GM21447 (cell line): ENCODE results near the gene ZNF79.

Experiments
- ATAC-seq: cut with Tn5 transposase; IDR thresholded peaks from one replicate; pipeline ENCODE4 v1.9.1; 2021; ENCODE audit not compliant: unreplicated experiment

Gene ZNF79

GRCh38 chr9:127398275-127398647, 25.9 kb upstream of the ZNF79 start:
- no peak for ATAC-seq

DNA sequence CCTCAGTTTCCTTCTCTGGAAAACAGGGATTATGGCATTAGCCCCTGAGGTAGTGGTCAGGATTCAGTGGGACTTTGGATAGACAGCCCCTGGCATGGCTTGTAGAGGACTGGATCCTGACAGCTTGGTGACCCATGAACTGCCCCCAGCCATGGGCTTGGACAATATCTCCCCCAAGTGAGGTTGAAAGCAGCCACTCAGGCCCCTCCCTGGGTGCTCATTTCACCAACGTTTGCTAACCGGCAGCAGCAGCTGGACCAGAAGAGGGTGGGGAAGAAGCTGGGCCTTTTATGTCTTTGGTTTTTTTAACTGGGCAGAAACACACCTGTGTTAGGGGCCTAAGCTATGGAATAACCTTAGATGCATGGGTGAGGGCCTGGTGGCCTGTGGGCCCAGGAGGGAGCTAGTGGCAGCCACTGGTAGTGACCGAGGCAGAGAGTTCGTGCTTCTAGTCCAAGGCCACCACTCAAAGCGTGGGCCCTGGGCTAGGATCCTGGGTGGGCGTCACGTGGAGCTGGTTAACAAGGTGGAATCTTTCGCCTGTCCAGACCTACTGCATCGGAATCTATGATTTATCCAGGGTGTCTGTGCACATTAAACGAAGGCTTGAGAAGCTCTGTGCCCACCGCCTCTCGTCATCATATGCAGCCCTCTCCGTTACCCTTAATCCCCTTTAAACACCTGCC, 25.3 kb upstream of the ZNF79 start:
- no peak for ATAC-seq

- ATAC-seq = no peak
Observed at GRCh38 chr9:127399736-127400269, 24.4 kb upstream of the ZNF79 start.

DNA sequence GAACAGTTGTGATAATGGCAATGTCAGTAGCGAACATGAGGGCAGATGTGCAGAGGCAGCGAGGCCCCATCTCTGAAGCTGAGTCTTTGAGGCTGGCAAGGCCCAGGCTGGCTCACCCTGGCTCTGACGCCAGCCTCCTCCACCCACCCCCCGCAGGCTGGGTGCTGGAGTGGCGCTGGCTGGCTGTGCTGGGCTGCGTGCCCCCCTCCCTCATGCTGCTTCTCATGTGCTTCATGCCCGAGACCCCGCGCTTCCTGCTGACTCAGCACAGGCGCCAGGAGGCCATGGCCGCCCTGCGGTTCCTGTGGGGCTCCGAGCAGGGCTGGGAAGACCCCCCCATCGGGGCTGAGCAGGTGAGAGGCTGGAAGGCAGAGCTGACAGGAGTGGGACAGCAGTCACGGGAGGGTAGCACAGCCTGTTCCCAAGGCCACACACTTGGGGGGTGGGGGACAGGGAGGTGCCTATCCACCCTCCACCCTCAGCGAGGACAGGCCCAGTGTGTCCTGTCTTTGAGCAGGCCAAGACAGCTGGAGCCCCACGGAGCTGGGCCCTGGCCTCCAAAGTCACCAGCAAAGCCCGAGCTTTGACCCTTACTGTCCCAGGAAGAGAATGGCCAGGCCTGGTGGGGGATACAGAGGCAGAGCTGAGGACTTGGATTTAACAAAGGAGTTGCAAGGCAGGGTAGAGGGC, 21.6 kb upstream of the ZNF79 start:
- ATAC-seq = no peak

- no peak for ATAC-seq
Observed at GRCh38 chr9:127403507-127404192, 20.5 kb upstream of the ZNF79 start.

GRCh38 chr9:127404631-127405030, 19.6 kb upstream of the ZNF79 start:
- no peak for ATAC-seq

- no peak for ATAC-seq
Observed at GRCh38 chr9:127405344-127406125, 18.6 kb upstream of the ZNF79 start.

DNA sequence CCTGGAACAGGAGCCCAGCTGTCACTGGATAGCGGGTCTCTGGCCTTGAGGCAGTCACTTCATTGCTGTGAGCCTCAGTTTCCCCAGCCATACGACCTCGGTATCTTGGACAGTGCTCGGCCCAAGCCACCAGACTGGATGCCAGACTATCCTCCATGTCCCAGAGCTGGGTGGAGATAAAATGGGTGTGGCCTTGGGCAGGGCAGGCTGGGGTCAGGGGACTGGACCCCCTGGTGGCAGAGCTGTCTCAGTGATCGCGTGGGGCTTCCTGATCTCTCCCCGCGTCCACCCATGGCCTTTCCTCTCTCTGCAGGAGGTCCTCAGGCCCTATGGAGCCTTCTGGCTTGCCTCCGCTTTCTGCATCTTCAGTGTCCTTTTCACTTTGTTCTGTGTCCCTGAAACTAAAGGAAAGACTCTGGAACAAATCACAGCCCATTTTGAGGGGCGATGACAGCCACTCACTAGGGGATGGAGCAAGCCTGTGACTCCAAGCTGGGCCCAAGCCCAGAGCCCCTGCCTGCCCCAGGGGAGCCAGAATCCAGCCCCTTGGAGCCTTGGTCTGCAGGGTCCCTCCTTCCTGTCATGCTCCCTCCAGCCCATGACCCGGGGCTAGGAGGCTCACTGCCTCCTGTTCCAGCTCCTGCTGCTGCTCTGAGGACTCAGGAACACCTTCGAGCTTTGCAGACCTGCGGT, 17.2 kb upstream of the ZNF79 start:
- no peak for ATAC-seq

DNA sequence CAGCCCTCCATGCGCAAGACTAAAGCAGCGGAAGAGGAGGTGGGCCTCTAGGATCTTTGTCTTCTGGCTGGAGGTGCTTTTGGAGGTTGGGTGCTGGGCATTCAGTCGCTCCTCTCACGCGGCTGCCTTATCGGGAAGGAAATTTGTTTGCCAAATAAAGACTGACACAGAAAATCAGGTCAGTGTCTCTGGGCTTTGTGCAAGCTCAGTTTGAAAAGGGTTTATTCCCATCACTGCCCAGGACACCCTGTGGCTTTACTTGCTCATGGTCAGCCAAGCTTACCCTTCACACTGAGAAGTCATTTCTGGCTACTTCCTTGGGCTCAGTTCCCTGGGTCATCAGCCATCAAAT, 16.7 kb upstream of the ZNF79 start:
- no peak for ATAC-seq

- no peak for ATAC-seq
Observed at GRCh38 chr9:127411122-127411521, 13.1 kb upstream of the ZNF79 start.

DNA sequence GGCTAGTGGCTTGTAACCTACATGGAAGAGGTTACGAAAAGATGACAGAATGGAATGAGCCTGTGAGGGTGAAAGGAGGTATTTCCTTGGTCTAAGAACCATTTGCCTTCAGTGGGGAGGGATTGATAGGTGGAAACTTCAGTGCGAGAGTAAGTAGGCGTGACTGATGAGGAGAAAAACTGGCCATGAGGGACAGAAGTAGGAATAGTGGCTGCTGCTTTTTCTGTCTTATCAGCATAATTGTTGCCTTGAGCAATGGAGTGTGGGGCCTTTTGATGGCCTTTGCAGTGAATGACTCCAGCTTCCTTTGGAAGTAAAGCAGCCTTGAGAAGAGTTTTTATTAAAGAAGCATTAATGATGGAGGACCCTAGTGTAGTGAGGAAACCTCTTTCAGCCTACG, 9.0 kb upstream of the ZNF79 start:
- ATAC-seq = no peak

- no peak for ATAC-seq
Observed at GRCh38 chr9:127415657-127416056, 8.5 kb upstream of the ZNF79 start.

DNA sequence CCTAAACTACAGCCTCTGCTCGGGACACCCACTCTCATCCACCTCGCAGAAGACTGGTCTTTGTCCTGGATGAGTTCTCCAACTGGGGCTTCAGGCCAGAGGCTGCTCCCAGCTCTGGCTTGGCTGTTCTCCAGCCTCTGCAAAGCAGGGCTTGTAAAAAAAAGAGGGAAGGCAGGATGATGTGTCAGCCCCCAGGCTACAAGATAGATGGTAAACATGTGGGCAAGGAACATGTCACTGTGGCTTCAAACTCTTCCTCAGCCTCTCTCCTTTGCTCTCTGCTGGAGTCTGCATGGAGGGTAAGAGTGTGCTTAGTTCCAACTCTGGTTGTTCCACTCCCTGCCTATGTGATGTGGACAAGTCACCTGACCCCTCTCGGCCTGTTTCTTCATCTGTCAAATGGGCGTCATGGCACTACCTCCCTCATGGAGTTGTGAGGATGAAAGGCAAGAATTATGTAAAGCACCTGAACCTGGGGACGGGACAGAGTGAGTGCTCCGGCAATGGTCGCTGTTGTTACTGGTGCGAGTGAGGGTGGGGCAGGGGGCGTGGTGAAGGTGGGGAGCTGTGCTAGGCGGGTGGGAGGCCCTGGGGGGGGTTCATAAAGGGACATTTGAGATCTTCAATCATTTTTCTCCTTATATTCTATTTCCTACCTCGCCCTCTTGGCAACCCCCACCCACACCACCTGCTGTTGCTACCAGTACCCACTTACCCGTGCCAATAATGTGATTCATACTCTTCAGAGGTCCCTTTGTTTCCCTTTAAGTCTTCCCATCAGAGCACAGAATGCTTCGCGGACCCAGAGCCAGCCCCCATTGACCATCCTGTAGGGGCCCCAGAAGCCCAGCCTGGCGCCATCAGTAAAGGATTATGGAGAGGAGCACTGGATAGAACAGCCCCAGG, 6.8 kb upstream of the ZNF79 start:
- no peak for ATAC-seq

- no peak for ATAC-seq
Observed at GRCh38 chr9:127418037-127418471, 6.1 kb upstream of the ZNF79 start.

DNA sequence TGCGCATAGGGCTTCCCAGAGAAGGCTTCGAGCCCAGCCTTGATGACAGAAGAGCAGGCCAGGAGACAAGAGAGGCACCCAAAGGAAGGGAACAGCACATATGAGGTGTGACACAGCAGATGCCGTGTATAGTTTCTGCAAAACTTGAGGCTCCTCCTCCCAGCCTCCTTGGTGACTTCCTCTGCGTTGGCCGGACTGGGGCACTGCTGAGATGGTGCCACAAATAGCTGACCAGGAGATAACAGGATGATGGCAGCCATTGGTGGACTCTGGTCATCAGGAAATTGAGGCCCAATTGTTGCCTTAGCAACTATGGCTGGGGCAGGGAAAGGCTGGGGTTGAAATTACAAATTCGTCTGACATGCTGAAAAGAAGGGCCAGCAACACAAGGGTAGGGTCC, 4.8 kb upstream of the ZNF79 start:
- ATAC-seq = no peak

DNA sequence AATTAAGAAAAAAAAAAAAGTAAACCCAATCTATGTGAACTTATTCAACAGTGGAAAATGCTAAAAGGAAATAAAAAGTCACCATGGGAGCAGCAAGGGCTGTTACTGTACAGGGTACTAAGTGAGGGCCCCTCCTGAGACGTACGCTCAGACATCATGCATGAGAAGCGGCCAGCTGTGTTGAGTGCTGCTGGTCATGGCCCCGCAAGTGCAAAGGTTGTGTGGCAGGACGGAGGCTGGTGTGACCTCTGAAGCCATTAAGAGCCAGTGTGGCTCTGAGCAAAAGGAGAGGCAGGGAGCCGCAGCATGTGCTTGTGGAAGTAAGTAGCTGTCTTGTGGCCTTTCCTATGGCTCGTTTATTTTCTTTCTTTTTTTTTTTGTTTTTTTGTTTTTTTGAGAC, 3.1 kb upstream of the ZNF79 start:
- no peak for ATAC-seq

DNA sequence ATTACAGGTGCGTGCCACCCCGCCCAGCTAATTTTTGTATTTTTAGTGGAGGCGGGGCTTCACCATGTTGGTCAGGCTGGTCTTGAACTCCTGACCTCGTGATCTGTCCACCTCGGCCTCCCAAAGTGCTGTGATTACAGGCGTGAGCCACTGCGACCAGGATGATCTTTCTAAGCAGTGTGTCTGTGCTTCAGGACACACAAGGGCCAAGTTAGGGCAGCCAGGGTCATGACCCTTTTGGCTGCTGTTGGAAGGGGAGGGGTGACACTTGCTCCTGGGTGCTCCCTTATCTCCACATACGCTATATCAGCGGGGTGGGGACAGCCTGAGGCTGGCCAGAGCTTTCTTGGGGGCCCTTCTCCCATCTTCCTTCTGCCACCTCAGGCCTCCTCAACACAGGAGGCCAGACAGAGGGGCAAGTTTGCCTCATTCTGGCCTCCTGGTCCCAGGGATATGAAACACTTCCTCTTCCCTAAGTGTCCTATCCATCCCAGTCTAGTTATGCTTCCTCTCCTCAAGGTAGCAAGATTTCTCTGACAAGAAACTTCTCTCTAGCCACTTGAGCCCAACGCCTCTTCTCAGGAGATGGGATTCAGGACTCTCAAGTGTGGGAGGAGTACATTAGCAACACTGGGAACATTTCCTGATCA, 1.9 kb upstream of the ZNF79 start:
- ATAC-seq = no peak

- no peak for ATAC-seq
Observed at GRCh38 chr9:127422787-127423186, 1.4 kb upstream of the ZNF79 start.

- ATAC-seq = peak; percentile 19
Observed at GRCh38 chr9:127423476-127423933, 677 bp upstream of the ZNF79 start.
